GM18868 (cell line): ENCODE data around the gene ADORA2B.
A peak's percentile ranks its signal among the peaks of the same experiment; 100 is the strongest.
"Not testable (repeated sequence)": the region's sequence is repeated elsewhere in the genome, so short reads cannot be mapped to it uniquely, and the experiment has no call there.

Source experiments
- ATAC-seq: cut with Tn5 transposase; IDR thresholded peaks from one replicate; pipeline ENCODE4 v1.9.1; 2021; ENCODE audit warnings: mild to moderate bottlenecking, moderate library complexity; ENCODE audit not compliant: unreplicated experiment

The ADORA2B gene

GRCh38 chr17:15979013-15979412, 34.1 kb downstream of the ADORA2B start:
- not testable (repeated sequence) for ATAC-seq

GRCh38 chr17:15981208-15981607, 36.3 kb downstream of the ADORA2B start:
- ATAC-seq, result peak; percentile 96

GRCh38 chr17:15981646-15982580, 37.0 kb downstream of the ADORA2B start:
- no peak for ATAC-seq

- no peak for ATAC-seq
These were observed 51.4 kb downstream of the ADORA2B start for GRCh38 chr17:15996322-15996721.

- ATAC-seq, result no peak
These were observed 53.2 kb downstream of the ADORA2B start for GRCh38 chr17:15998031-15998562.

GRCh38 chr17:15999141-15999973, 54.4 kb downstream of the ADORA2B start, which contains the start of the genes TTC19 and ZSWIM7:
TTC19 (plus strand) TSS chr17:15999824; CDS start chr17:15999849, 25 bp downstream.
ZSWIM7 (minus strand) TSS chr17:15999704; CDS start chr17:15999594, 110 bp downstream.
- ATAC-seq, result peak; percentile 94

- ATAC-seq, result peak; percentile 27
These were observed 55.3 kb downstream of the ADORA2B start for GRCh38 chr17:15999974-16000827.

- no peak for ATAC-seq
These were observed 56.4 kb downstream of the ADORA2B start for GRCh38 chr17:16001226-16001897.

GRCh38 chr17:16002708-16003260, 57.9 kb downstream of the ADORA2B start:
- no peak for ATAC-seq

GRCh38 chr17:16003841-16004240, 58.9 kb downstream of the ADORA2B start:
- no peak for ATAC-seq

- ATAC-seq, result no peak
These were observed 60.7 kb downstream of the ADORA2B start for GRCh38 chr17:16005636-16006035.

GRCh38 chr17:16007439-16007838, 62.5 kb downstream of the ADORA2B start:
- ATAC-seq, result no peak

GRCh38 chr17:16013943-16014407, 69.0 kb downstream of the ADORA2B start:
- ATAC-seq, result no peak

- no peak for ATAC-seq
These were observed 74.4 kb downstream of the ADORA2B start for GRCh38 chr17:16019347-16019746.

- no peak for ATAC-seq
These were observed 79.0 kb downstream of the ADORA2B start for GRCh38 chr17:16023881-16024280.

GRCh38 chr17:16025202-16025601, 80.3 kb downstream of the ADORA2B start:
- no peak for ATAC-seq
